GM19463 (cell line): ENCODE data around the gene ASCC3.
"Not testable (repeated sequence)": the region's sequence is repeated elsewhere in the genome, so short reads cannot be mapped to it uniquely, and the experiment has no call there.

ENCODE experiments used
- ATAC-seq: cut with Tn5 transposase; IDR thresholded peaks from one replicate; pipeline ENCODE4 v1.9.1; 2021; ENCODE audit warnings: mild to moderate bottlenecking, moderate library complexity; ENCODE audit not compliant: unreplicated experiment

ASCC3 gene

GRCh38 chr6:100809346-100809745 is 71.8 kb downstream of the ASCC3 start:
- peak; percentile 65 for ATAC-seq

- ATAC-seq, result no peak
These were observed 72.4 kb downstream of the ASCC3 start for GRCh38 chr6:100808638-100809275.

- ATAC-seq, result no peak
These were observed 74.8 kb downstream of the ASCC3 start for GRCh38 chr6:100806296-100806695.

- ATAC-seq, result no peak
These were observed 77.7 kb downstream of the ASCC3 start for GRCh38 chr6:100803264-100804045.

GRCh38 chr6:100801036-100801435 is 80.1 kb downstream of the ASCC3 start:
- no peak for ATAC-seq

GRCh38 chr6:100796049-100796823 is 84.9 kb downstream of the ASCC3 start:
- ATAC-seq, result peak; percentile 97

- no peak for ATAC-seq
These were observed 91.0 kb downstream of the ASCC3 start for GRCh38 chr6:100790084-100790483.

GRCh38 chr6:100785982-100786381 is 95.1 kb downstream of the ASCC3 start:
- ATAC-seq, result no peak

- no peak for ATAC-seq
These were observed 100.5 kb downstream of the ASCC3 start for GRCh38 chr6:100780648-100781047.

GRCh38 chr6:100775667-100776066 is 105.5 kb downstream of the ASCC3 start:
- no peak for ATAC-seq

- no peak for ATAC-seq
These were observed 106.4 kb downstream of the ASCC3 start for GRCh38 chr6:100774681-100775080.

- ATAC-seq, result no peak
These were observed 112.2 kb downstream of the ASCC3 start for GRCh38 chr6:100768816-100769351.

GRCh38 chr6:100763617-100764241 is 117.4 kb downstream of the ASCC3 start:
- no peak for ATAC-seq

- ATAC-seq, result no peak
These were observed 119.3 kb downstream of the ASCC3 start for GRCh38 chr6:100761841-100762240.

- ATAC-seq, result not testable (repeated sequence)
These were observed 122.7 kb downstream of the ASCC3 start for GRCh38 chr6:100758386-100758785.

- no peak for ATAC-seq
These were observed 127.7 kb downstream of the ASCC3 start for GRCh38 chr6:100753421-100753820.

GRCh38 chr6:100751590-100751989 is 129.5 kb downstream of the ASCC3 start:
- no peak for ATAC-seq

GRCh38 chr6:100745419-100746041 is 135.6 kb downstream of the ASCC3 start:
- ATAC-seq, result no peak

- ATAC-seq, result no peak
These were observed 140.7 kb downstream of the ASCC3 start for GRCh38 chr6:100740439-100740838.

- not testable (repeated sequence) for ATAC-seq
These were observed 143.4 kb downstream of the ASCC3 start for GRCh38 chr6:100737720-100738119.
